PC-3 (cell line): ENCODE data around the gene BCR. TPM values are rescaled to one million over a fixed set of nuclear protein-coding genes. Genes with fewer than 3 reads are reported as not detected.

Source experiments
- ATAC-seq: fragments of 200-7000 bp; cut with Tn5 transposase; 2 replicates; pipeline ENCODE4 v1.9.1; 2020; ENCODE audit warnings: mild to moderate bottlenecking, moderate library complexity
- BruUV-seq: library from RNA; stranded (reverse); fragments of 400-500 nt; replicated peaks from 2 replicates; lab custom pipeline; 2021; lab: Mats Ljungman, UMichigan
- CTCF ChIA-PET: fragments of 300-600 bp; sonication (Branson Sonifier 250); formaldehyde crosslinking; loops from one replicate; lab custom pipeline; 2022; ENCODE audit warnings: antibody characterized with exemption; lab: Charles Lee
- POLR2A ChIA-PET: fragments of 300-600 bp; sonication (Branson Sonifier 250); formaldehyde crosslinking; loops from one replicate; lab custom pipeline; 2022; ENCODE audit warnings: antibody characterized with exemption; ENCODE audit not compliant: unreplicated experiment; lab: Charles Lee
- DNase-seq: peaks from one replicate; pipeline ENCODE4 v3.0.0-alpha.2; 2015
- H2AFZ ChIP-seq: fragments of 300-600 bp; sonication (generic); 2 replicates; pipeline ENCODE4 v1.6.0; 2016; ENCODE audit warnings: antibody characterized with exemption, low read length
- H3F3A ChIP-seq: fragments of 300-600 bp; sonication (generic); one replicate; pipeline ENCODE4 v1.6.0; 2017; ENCODE audit warnings: antibody characterized with exemption, low read length, control low read depth, mild to moderate bottlenecking; ENCODE audit not compliant: unreplicated experiment
- H3K27ac ChIP-seq: fragments of 300-600 bp; sonication (generic); 2 replicates; pipeline ENCODE4 v1.5.1; 2016; ENCODE audit warnings: mild to moderate bottlenecking, low read length
- H3K27me3 ChIP-seq: fragments of 300-600 bp; sonication (generic); 2 replicates; pipeline ENCODE4 v1.6.1; 2016; ENCODE audit warnings: low read length, mixed read lengths
- H3K36me3 ChIP-seq: fragments of 300-600 bp; sonication (generic); 2 replicates; pipeline ENCODE4 v1.6.1; 2016; ENCODE audit warnings: low read depth, mixed run types, low read length, mixed read lengths
- H3K4me1 ChIP-seq: fragments of 300-600 bp; sonication (generic); 2 replicates; pipeline ENCODE4 v1.5.1; 2016; ENCODE audit warnings: low read length; ENCODE audit not compliant: insufficient read depth
- H3K4me2 ChIP-seq: fragments of 300-600 bp; sonication (generic); 2 replicates; pipeline ENCODE4 v1.6.0; 2016; ENCODE audit warnings: low read length
- H3K4me3 ChIP-seq: fragments of 300-600 bp; sonication (generic); 2 replicates; pipeline ENCODE4 v1.5.1; 2016; ENCODE audit warnings: mild to moderate bottlenecking, low read length, mixed read lengths
- H3K79me2 ChIP-seq: fragments of 300-600 bp; sonication (generic); 2 replicates; pipeline ENCODE4 v1.6.1; 2017; ENCODE audit warnings: low read length, mixed read lengths
- H3K9ac ChIP-seq: fragments of 300-600 bp; sonication (generic); 2 replicates; pipeline ENCODE4 v1.6.0; 2016; ENCODE audit warnings: mild to moderate bottlenecking, low read length
- H3K9me2 ChIP-seq: fragments of 300-600 bp; sonication (generic); replicated peaks from 2 replicates; pipeline ENCODE4 v1.6.1; 2016; ENCODE audit warnings: mixed run types, low read length, mixed read lengths
- H3K9me3 ChIP-seq: fragments of 300-600 bp; sonication (generic); 2 replicates; pipeline ENCODE4 v1.6.1; 2016; ENCODE audit warnings: low read length, mixed read lengths
- H4K20me1 ChIP-seq: fragments of 300-600 bp; sonication (generic); 2 replicates; pipeline ENCODE4 v1.6.1; 2016; ENCODE audit warnings: low read length, mixed read lengths
- EZH2 ChIP-seq: fragments of 300-600 bp; sonication (generic); IDR thresholded peaks from one replicate; pipeline ENCODE4 v1.6.1; 2017; ENCODE audit warnings: antibody characterized with exemption, mild to moderate bottlenecking, low read length; ENCODE audit not compliant: unreplicated experiment
- EZH2phosphoT487 ChIP-seq: fragments of 300-600 bp; sonication (generic); IDR thresholded peaks from 2 replicates; pipeline ENCODE4 v1.6.1; 2018; ENCODE audit warnings: mild to moderate bottlenecking, antibody characterized with exemption, low read length, borderline replicate concordance
- intact Hi-C: fragments of 100-400 bp; cut with micrococcal nuclease; formaldehyde crosslinking; loops from 2 replicates; pipeline ENCODE4 v1.9.0; 2023
- total RNA-seq: library from RNA; depleted of rRNA; stranded (reverse); fragments of >200 nt; gene quantifications from 2 replicates; pipeline ENCODE4 v1.2.3, GENCODE V29; 2014
- TF ChIP-seq, protein P1 (sequence below): fragments of 300-600 bp; sonication (generic); conservative IDR thresholded peaks from 2 replicates; pipeline ENCODE4 v1.5.1; 2017; ENCODE audit warnings: antibody characterized with exemption, low read depth, mild to moderate bottlenecking, low read length

Gene BCR
- total RNA-seq, 1 experiment from 2014 or later, result 36.8 TPM

DNA sequence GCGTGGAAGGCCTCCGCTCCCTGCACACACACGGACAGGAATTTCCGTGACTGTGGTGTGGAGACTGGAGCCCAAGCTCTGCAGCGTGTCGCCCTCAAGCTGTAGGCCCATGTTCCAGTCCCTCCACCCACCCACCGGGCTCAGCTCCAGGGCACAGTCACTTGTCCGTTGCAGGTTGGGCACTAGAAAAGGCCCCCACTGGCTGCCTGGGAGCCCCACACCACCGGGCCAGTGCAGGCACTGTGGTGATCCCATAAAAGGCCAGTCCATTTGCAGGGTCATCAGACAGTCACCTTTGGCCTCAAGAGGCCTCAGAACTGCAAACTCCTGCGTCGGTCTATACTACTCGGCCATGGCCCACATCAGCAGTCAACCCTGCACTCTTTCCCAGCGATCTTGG lies 18.7 kb upstream of the BCR start:
- no peaks in the 10 kb centered on the region for H3K79me2 ChIP-seq
- no peaks in the 10 kb centered on the region for H3K36me3 ChIP-seq
- H2AFZ ChIP-seq, result no peak overlapping the region
- H3K9ac ChIP-seq, result no peak overlapping the region
- no peaks in the 10 kb centered on the region for H4K20me1 ChIP-seq
- CTCF ChIA-PET, result no interaction called here
- H3F3A ChIP-seq, result no peaks in the 10 kb centered on the region
- H3K4me3 ChIP-seq, result no peak overlapping the region
- DNase-seq (no peak), ATAC-seq (no peak)
- no peak overlapping the region for H3K27ac ChIP-seq
- no TSS peak for BruUV-seq
- no peaks in the 10 kb centered on the region for H3K27me3 ChIP-seq
- TF ChIP-seq EZH2phosphoT487 (no peak), EZH2 (no peak)
- TF ChIP-seq, protein P1, sequence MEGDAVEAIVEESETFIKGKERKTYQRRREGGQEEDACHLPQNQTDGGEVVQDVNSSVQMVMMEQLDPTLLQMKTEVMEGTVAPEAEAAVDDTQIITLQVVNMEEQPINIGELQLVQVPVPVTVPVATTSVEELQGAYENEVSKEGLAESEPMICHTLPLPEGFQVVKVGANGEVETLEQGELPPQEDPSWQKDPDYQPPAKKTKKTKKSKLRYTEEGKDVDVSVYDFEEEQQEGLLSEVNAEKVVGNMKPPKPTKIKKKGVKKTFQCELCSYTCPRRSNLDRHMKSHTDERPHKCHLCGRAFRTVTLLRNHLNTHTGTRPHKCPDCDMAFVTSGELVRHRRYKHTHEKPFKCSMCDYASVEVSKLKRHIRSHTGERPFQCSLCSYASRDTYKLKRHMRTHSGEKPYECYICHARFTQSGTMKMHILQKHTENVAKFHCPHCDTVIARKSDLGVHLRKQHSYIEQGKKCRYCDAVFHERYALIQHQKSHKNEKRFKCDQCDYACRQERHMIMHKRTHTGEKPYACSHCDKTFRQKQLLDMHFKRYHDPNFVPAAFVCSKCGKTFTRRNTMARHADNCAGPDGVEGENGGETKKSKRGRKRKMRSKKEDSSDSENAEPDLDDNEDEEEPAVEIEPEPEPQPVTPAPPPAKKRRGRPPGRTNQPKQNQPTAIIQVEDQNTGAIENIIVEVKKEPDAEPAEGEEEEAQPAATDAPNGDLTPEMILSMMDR, result no peak
- H3K9me2 ChIP-seq, result no peaks in the 10 kb centered on the region
- no peaks in the 10 kb centered on the region for H3K4me1 ChIP-seq
- intact Hi-C loops, result no loop called here
- H3K4me2 ChIP-seq, result no peak overlapping the region
- POLR2A ChIA-PET, result no interaction called here
- H3K9me3 ChIP-seq, result no peaks in the 10 kb centered on the region

DNA sequence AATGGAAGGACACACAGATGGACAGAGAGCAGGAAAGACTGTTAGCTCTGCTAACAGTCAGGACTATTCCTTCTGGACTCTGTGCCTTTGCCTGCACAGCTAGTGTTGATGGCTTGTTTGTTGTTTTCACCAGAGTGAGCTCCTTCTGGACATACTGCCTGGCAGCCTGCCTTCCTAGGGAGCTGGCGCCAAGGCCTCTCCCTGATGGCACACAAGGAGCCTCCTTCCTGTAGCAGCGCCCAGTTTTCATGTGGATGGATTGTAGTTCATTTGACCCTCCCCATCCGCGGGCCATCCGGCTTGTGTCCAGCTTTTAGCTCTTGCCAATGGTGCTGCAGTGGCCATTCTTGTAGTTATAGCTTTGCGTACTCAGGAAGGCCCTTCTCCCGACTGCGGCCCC lies 16.6 kb upstream of the BCR start:
- H3K4me3 ChIP-seq, result no peak overlapping the region
- no peak for ATAC-seq
- no peaks in the 10 kb centered on the region for H4K20me1 ChIP-seq
- intact Hi-C loops, result no loop called here
- no peaks in the 10 kb centered on the region for H3K9me2 ChIP-seq
- H3K36me3 ChIP-seq, result no peaks in the 10 kb centered on the region
- TF ChIP-seq EZH2phosphoT487 (no peak), EZH2 (no peak)
- TF ChIP-seq, protein P1, result no peak
- no peaks in the 10 kb centered on the region for H3K27me3 ChIP-seq
- H3K27ac ChIP-seq, result no peak overlapping the region
- no peaks in the 10 kb centered on the region for H3K9me3 ChIP-seq
- ChIA-PET CTCF (no interaction called here), POLR2A (no interaction called here)
- no peaks in the 10 kb centered on the region for H3F3A ChIP-seq
- no peaks in the 10 kb centered on the region for H3K4me1 ChIP-seq
- no TSS peak for BruUV-seq
- H2AFZ ChIP-seq, result no peak overlapping the region
- no peak for DNase-seq
- H3K4me2 ChIP-seq, result no peak overlapping the region
- H3K79me2 ChIP-seq, result no peaks in the 10 kb centered on the region
- H3K9ac ChIP-seq, result no peak overlapping the region

DNA sequence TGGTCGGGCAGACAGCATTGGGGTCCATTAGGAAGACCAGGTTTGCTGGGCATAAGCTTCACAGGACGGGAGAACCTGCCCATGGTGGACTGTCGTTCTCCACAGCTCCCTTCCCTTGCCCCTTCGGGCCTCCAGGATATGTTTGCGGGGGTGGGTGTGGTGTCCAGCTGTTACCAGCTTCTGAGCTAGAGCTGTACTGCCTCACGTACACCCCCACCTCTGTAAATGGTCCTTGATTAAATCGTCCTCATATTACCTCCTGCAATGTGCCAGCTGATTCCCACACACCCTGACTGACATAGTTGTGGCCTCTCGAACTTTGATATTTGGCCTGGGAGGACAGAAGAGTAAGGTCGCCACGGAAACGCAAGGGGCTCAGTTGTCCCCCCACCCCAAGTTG lies 16.2 kb upstream of the BCR start:
- ChIA-PET POLR2A (no interaction called here), CTCF (no interaction called here)
- Histone ChIP-seq H3K27me3 (no peaks in the 10 kb centered on the region), H3K36me3 (no peaks in the 10 kb centered on the region), H3K9me2 (no peaks in the 10 kb centered on the region), H3K4me3 (no peak overlapping the region), H3F3A (no peaks in the 10 kb centered on the region), H3K9me3 (no peaks in the 10 kb centered on the region), H2AFZ (no peak overlapping the region), H3K9ac (no peak overlapping the region), H3K79me2 (no peaks in the 10 kb centered on the region), H4K20me1 (no peaks in the 10 kb centered on the region), H3K4me2 (no peak overlapping the region), H3K27ac (no peak overlapping the region), H3K4me1 (no peaks in the 10 kb centered on the region)
- TF ChIP-seq EZH2phosphoT487 (no peak), EZH2 (no peak)
- TF ChIP-seq, protein P1, result no peak
- DNase-seq (no peak), ATAC-seq (no peak)
- BruUV-seq, result no TSS peak
- intact Hi-C loops, result no loop called here
